Right lobe of liver (tissue), 4 donors: ENCODE results near the gene KCNK17.

Source experiments
- POLR2A ChIP-seq: fragments of 450-650 bp; IDR thresholded peaks from one replicate; pipeline ENCODE4 v1.6.1; 2017; ENCODE audit warnings: antibody characterized with exemption, mild to moderate bottlenecking
- TF ChIP-seq, protein P1 (sequence below), 4 donors: fragments of 200-600 bp in 3 of 4; fragments of 450-650 bp in 1 of 4; IDR thresholded peaks; one replicate each; pipeline versions ENCODE4 v1.5.1 to v1.8.0; 2016 to 2022; ENCODE audit warnings: antibody characterized with exemption in 4 of 4, mild to moderate bottlenecking in 2 of 4
- donor health status: DM: no; HTN: no; CAD: no.
- donor health status: DM: no; HTN: no; CAD: no.
- donor health status: DM: no; HTN: yes; CAD: no.

DNA sequence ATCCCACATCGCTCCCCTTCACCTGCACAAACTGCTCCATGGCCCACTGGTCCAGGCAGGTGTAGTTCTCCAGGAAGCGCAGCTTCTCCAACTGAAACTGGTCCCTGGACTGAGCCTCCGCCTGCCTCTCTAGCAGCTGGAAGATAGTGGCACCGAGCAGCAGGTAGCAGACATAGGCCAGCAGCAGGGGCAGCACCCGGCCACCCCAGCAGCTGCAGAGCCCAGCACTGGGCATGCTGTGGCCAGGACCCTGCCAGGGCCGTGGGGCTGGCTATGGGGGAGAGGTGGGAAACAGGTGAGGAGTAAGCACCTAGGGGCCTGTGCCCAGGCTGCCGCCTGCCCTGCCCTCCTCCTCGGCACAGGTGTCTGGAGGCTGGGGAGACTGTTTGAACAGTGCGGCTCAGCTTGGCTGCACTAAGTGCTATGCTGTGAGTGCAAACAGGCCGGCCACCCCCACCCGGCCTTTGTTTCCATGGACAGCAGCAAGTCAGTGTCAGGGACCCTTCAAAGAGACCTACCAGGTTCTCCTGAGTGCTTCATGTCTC is 8.2 kb upstream of the KCNK17 start, which contains the start of gene KCNK16:
- TF ChIP-seq, protein P1, sequence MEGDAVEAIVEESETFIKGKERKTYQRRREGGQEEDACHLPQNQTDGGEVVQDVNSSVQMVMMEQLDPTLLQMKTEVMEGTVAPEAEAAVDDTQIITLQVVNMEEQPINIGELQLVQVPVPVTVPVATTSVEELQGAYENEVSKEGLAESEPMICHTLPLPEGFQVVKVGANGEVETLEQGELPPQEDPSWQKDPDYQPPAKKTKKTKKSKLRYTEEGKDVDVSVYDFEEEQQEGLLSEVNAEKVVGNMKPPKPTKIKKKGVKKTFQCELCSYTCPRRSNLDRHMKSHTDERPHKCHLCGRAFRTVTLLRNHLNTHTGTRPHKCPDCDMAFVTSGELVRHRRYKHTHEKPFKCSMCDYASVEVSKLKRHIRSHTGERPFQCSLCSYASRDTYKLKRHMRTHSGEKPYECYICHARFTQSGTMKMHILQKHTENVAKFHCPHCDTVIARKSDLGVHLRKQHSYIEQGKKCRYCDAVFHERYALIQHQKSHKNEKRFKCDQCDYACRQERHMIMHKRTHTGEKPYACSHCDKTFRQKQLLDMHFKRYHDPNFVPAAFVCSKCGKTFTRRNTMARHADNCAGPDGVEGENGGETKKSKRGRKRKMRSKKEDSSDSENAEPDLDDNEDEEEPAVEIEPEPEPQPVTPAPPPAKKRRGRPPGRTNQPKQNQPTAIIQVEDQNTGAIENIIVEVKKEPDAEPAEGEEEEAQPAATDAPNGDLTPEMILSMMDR (IDR thresholded peaks at IDR 0.05): no peak
- TF ChIP-seq POLR2A: no peak
